Measurements from ENCODE around the gene APOL1.

GRCh38 chr22:36224245-36224644, 28.7 kb upstream of the APOL1 start:
- TF ChIP-seq CTCF (IDR thresholded peaks at IDR 0.05) = no peak
- no peak for TF ChIP-seq POLR2A (IDR thresholded peaks at IDR 0.05)

Data from right lobe of liver (tissue), 4 donors.